Body of pancreas (tissue), 4 donors: Measurements from ENCODE around the gene MPV17L2.

Source experiments
- POLR2A ChIP-seq, 3 donors: fragments of 450-650 bp; IDR thresholded peaks; one replicate each; pipeline ENCODE4 v1.6.1; 2016; ENCODE audit warnings: antibody characterized with exemption in 3 of 3, mild to moderate bottlenecking in 2 of 3
- TF ChIP-seq, protein P1 (sequence below), 7 experiments: fragments of 450-650 bp in 4 of 7; fragments of 200-600 bp in 3 of 7; sonication (generic) in 3 of 7; IDR thresholded peaks; one replicate each; pipeline ENCODE4 v1.5.1; 2016 to 2019; ENCODE audit warnings: antibody characterized with exemption in 7 of 7

DNA sequence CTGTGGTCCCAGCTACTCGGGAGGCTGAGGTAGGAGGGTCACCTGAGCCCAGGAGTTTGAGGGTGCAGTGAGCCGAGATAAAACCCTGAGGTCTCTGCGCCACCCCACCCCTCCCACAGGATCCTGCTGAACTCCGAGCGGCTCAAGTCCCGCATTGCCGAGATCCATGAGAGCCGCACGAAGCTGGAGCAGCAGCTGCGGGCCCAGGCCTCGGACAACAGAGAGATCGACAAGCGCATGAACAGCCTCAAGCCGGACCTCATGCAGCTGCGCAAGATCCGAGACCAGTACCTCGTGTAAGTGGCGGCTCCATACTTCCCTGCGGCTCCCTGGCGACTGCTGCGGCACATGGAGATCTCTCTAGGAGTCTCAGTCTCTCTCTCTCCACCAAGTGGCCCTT, 26.0 kb upstream of the MPV17L2 start:
- TF ChIP-seq, protein P1, sequence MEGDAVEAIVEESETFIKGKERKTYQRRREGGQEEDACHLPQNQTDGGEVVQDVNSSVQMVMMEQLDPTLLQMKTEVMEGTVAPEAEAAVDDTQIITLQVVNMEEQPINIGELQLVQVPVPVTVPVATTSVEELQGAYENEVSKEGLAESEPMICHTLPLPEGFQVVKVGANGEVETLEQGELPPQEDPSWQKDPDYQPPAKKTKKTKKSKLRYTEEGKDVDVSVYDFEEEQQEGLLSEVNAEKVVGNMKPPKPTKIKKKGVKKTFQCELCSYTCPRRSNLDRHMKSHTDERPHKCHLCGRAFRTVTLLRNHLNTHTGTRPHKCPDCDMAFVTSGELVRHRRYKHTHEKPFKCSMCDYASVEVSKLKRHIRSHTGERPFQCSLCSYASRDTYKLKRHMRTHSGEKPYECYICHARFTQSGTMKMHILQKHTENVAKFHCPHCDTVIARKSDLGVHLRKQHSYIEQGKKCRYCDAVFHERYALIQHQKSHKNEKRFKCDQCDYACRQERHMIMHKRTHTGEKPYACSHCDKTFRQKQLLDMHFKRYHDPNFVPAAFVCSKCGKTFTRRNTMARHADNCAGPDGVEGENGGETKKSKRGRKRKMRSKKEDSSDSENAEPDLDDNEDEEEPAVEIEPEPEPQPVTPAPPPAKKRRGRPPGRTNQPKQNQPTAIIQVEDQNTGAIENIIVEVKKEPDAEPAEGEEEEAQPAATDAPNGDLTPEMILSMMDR (IDR thresholded peaks at IDR 0.05), result no peak
- TF ChIP-seq POLR2A (IDR thresholded peaks at IDR 0.05), result no peak
